HT1080 (cell line): ENCODE results near the gene CSHL1. TPM values are rescaled to one million over a fixed set of nuclear protein-coding genes. Genes with fewer than 3 reads are reported as not detected.

Source experiments
- DNase-seq: peaks from one replicate; pipeline ENCODE4 v3.0.0-alpha.2; 2015; ENCODE audit warnings: low read depth
- polyA plus RNA-seq, 2 experiments: library from polyadenylated mRNA; depleted of rRNA; stranded (reverse); fragments of >200 nt; gene quantifications; 2 replicates each; pipeline ENCODE4 v1.2.3, GENCODE V29; 2015
- total RNA-seq: library from RNA; depleted of rRNA; stranded (reverse); fragments of >200 nt; shearing (Covaris generic); gene quantifications from 2 replicates; pipeline ENCODE4 v1.2.3, GENCODE V29; 2014; rRNA removed

The CSHL1 gene
- total RNA-seq, result not detected in 2 replicates
- not detected in 2 replicates for polyA plus RNA-seq (2015; cell fraction: cytosol; rRNA removed)
- polyA plus RNA-seq (2015; cell fraction: nucleus; rRNA removed), result not detected in 2 replicates

DNA sequence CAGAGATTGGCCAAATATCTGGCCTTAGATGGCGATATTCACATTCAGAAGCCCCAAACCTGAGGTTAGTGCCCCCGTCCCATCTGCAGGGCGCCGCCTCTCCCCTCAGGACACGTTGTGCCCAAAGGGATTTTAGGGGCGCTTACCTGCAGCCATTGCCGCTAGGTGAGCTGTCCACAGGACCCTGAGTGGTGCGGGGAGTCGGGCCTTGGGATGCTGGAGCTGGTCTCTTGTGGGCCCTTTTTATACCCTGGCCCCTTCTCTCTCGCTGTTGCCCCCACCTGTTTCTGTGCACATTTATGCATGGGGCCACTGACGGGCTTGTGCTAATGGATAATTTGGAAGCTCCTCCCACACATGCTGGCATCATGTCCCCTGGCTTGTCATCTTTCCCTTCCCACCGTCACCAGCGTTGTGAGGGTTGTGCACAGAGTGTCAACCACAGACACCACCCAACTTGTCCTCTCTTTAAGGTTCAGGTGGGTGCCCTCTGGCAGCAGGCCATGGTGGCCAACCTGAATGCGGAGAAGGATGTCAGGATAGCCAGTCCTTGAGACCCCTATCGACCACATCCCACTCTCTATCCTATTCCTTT, at the start of gene CSHL1:
TSS of gene CSHL1 (minus strand) at position 218 of the 595 bp plus-strand sequence. CDS start at position 156, 62 bp downstream.
- DNase-seq, result no peak

DNA sequence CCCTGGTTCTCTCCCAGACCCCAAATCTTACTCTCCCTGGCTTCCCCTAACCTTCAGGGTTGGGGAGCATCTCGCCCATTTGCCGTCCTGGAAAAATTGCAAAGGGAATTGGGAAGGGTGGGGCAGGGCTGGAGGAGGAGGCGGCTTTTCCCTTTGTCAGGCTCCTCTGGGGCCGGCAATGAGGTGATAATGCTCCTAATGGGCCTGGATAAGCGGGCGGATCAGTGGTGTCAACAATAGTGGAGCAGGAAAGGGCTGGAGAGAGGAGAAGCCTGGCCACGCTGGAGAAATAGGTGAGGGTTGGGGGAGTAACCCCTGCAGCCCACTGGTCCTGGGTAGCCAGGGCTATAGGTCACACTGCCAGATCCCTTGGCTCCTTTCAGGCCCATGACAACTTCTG, 49.4 kb upstream of the CSHL1 start:
- DNase-seq, result no peak

DNA sequence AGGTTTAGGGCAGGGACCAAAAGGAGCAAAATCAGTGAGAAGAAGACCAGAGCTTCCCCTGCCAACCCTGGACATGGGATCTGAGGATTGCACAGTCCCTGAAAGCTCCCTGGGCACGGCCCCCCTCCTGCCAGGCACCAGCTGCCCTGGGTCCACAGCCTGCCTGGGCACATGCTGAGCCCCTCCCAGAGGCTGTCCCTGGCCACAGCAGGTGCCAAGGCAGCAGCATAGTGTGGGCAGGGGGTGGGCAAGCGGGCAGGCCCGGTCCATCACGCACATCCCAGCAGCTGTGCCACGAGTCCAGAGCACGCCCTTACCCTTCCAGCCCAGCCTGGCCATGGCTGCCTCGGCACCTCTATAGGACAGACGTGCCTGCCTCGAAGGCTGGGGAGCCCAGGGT, 48.9 kb upstream of the CSHL1 start:
- DNase-seq, result no peak

DNA sequence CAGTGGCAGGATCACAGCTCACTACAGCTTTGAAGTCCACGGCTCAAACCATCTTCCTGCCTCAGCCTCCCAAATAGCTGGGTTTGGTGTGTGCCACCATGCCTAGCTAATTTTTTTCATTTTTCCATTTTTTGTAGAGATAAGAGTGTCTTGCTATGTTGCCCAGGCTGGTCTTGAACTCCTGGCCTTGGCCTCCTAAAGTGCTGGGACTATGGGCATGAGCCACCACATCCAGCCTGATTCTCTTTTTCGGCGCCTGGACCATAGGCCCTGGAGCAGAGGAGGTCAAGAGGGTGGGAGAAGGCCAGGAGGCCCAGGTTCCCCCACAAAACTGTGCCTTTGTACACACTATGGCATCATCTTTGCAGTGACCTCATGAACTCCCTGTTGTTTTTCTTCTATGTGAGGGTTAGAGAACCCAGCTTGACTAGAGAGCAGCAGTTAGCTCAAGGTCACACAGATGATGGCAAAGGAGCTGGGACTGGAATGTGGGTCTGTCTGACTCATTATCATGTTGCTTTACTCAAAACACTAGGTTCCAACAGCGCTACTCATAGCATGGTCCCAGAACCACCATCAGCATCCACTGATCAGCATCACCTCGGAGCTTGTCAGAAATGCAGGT, 45.4 kb upstream of the CSHL1 start:
- peak; percentile 56 for DNase-seq

DNA sequence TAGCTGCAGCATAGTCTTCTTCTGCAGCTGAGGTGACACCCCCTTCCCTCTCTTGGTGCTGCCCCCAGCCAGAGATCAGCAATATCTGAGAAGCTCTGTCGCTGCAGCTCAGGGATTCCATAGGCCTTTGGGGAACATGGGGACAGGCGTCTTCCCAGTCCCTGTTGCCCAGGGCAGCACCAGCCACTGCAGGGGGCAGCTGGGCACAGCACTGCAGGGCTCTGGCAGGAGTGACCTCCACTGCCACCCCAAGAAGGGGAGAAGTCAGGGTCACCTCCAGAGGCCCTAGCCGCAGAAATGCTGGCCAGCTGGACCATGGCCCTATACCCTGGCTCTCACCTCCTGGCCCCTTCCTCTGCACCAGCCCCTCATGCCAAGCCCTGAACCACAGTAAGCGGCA, 44.7 kb upstream of the CSHL1 start:
- DNase-seq, result no peak

DNA sequence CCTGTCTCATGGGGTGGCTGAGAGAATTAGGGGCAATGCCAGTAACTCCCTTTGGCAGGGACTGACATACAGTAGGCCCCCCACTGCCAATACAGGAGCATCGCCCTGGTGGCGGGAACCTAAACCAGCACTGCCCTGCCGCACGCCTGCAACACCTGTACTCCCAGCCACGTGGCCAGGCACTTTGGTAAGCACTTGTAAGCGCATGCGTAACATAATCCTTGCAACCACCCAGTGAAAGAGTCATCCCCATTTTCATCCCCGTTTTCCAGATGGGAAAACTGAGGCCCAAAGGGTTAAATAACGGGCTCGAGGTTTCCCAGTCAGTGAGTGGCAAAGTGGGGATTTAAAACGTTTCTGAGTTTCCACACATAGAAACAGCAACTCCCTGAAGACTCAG, 44.2 kb upstream of the CSHL1 start:
- no peak for DNase-seq

DNA sequence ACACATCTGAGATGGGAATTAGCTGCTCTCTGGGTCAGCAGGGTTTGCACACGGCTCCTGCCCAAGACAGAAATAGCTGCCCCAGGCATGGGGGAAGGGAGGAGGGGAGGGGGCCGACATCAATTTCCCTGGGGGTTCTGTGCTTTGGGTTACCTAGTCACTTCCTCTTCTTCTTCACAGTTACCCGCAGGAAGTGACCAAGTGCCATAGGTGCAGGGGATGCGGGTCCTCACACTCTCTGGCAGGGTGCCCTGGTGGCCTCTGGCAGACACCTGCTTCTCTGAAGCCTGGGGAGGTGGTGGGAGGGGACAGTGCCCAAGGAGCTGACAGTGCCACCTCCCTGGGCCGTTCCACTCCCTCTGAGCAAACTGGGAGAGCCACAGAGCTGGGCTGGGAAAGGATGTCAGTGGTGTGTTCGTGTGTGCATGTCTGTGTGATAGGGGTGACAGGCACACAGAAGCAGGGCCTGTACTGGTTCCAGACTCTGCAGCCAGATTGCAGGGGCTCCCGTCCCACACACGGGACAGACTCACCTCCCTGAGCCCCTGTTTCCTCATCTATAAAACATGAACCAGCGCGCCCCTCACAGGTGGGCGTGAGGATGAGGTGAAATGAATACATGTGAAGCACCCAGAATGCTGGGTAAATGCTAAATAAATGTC, 43.5 kb upstream of the CSHL1 start:
- DNase-seq, result no peak

DNA sequence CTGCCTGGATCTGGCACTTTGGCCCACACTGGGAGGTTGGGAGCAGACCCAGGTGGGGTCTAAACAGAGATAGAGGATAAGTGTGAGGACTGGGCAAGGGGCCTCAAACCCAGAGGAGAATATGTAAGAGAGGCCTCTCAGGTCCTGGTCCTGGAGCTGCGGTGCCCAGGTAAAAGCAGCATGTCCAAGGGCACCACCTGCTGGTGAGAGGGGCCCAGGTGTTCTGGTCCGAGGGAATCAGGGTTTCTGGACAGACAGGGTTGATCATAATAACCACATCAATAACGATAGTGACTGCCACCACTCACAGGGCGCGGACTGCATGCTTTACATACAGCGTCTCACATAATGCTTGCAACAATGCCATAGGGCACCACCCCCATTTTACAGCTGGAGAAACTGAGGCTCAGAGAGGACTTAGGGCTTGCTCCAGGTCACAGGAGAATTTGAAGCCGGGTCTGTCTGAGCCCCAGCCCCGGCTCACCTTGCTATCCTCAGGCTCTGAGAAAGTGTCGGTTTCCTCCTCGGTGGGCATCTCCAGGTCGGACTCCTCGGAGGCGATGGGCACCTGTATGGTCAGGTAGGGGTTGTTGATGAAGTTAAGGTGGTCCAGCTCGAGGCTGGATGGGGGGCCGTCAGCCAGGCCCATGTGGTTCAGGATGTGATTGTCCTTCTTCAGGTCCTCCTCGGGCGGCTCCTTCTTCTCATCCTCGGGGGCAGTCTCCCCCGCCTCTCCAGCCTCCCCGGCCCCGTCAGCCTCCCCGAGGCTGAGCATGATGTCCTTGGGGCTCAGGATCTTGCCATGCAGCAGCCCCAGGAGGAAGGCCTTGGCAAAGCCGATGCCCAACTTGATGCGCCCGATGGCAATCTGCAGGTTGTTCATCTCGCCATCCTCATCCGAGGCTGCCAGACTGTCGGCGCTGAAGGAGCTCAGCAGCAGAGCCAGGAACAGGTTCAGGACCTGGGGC, 40.2 kb upstream of the CSHL1 start:
- no peak for DNase-seq

DNA sequence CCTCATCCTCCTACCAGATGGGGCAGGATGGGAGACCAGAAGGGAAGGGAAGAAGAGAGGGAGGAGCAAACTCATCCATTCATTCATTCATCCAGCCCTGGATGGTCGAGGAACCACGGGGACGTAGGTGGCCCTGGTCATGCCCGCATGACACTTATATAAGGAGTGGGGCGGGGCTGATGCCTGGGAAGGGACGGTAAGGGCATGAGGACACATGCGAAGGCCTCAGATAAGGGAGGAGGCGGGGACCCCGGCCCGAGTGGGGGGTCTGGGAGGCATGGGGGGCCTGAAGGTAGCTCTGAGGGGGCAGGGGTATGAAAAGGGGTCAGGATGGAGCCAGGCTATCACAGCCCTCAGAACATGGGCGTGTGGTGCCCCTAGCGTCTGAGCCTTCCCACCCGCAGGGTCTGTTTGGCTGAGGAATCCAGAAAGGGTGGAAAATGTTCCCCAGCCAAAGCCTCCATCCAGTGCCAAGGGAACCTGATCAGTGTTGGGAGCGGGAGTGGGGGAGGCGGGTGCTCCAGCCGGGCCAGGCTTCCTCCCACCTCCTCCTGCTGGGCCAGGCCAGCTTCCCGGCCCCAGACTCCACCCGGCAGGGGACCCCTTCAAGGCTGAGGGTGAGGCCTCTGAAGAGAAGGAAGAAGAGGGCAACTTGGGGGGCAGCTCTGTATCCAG, 38.7 kb upstream of the CSHL1 start:
- no peak for DNase-seq

DNA sequence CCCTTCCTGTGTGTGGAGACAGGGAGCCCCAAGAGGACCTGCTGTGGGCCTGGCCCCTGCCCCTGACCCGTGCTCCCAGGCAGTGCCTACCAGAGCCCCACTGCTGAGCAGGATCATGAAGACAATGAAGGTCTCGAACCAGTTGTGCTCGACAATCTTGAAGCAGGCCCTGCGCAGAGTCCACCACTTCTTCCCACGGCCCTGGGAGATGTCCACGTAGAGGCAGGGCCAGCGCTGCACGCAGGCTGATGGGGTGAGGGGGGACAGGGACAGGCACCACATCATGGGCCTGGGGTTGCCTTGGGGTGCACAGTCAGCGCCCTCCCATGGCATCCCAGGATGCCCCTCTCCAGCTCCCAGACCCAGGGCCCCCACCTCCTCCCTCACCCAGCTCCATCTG, 37.5 kb upstream of the CSHL1 start:
- no peak for DNase-seq

DNA sequence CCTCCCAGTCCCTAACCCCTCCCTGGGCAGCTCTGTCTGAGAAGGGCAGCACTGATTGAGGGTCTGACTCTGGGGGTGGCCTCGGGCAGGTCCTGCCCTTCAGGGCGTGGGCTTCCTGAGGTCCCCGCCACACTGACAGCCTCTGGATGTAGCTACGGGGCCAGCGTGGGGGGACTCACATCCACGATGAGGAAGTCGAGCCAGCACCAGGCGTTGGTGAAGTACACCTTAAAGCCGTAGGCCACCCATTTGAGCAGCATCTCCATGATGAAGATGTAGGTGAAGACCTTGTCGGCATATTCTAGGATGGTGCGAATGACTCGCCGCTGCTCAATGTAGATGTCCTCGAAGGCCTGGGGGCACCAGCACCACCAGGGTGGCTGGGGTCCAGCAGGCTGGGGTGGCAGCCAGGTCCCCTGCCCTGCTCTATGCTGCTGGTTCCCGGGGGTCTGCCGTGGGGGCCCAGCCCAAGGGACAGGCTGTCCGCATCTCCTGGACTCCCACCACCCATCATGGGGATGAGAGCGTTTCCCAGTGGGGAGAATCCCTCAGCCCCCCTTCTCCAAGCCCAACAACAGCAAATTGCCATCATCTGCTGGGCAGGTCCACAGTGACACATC, 36.8 kb upstream of the CSHL1 start:
- DNase-seq, result no peak

DNA sequence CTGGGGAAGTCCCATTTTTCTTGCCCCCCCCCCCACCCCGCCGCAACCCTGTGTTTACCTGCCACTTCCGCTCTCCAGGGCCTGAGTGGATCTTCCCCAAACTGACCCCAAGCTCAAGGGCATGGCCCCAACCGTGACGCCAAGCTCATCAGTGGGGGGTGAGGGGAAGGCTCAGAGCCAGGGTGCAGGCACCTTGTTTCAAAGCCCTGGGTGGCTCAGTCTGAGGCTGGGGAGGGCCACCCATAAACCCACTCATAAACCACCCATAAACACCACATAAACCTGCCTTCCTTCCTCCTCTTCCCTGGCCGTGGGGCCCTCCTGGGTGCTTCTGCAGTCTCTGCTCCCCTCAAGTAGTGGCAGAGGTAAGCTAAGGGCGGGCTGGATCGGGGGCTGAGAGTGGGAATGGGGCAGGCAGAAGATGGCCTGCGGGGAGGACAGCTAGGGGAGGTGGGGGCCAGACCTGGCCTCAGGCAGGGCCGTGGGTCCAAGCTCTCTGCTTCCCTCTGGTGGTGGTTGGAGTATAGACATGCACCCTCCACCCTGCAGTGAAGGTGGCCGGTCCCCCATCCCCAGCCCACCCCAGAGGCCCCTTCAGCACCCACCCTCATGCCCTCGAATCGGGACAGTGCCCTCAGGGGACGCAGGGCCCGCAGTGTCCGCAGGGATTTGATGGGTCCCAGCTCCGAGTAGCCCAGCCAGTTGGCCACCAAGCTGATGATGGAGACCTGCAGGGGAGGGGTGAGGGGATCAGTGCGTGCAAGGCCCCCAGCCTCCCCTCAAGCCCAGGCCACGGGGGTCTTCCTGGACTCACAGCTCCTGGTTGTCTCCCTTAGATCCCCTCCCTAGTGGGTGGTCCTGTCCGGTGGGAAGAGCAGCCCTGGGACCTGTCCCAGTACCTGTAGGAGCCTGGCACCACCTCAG, 35.6 kb upstream of the CSHL1 start:
- no peak for DNase-seq

DNA sequence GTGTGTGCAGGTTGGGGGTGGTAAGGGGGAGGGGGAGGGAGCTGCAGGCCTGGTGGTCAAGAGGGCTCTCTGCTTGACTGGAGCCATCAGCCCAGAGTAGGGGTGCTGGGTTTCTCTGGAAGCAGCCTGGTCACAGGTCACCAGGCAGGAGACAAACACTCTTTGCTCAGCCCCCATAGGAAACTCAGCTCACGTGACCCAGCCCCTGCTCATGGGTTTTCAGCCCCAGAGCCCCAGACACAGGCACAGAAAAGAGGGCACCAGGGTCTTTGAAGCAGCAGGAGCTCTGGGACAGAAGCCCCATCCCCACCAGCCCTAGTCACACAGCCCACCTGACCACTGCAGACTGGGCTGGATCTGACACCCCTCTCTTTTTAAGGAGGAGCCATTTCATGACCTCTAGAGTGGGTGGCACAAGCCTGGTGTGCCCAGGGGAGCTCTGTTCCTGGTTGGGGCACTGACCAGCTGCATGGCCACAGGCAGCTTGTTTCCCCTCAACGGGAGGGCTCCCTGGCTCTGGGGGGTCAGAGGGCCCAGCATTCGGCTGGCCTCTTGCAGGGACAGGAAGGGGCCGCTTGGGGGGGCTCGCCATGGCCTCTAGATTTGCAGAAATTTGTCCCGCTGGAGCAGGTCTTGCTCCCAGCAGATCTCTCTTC, 34.9 kb upstream of the CSHL1 start:
- no peak for DNase-seq

DNA sequence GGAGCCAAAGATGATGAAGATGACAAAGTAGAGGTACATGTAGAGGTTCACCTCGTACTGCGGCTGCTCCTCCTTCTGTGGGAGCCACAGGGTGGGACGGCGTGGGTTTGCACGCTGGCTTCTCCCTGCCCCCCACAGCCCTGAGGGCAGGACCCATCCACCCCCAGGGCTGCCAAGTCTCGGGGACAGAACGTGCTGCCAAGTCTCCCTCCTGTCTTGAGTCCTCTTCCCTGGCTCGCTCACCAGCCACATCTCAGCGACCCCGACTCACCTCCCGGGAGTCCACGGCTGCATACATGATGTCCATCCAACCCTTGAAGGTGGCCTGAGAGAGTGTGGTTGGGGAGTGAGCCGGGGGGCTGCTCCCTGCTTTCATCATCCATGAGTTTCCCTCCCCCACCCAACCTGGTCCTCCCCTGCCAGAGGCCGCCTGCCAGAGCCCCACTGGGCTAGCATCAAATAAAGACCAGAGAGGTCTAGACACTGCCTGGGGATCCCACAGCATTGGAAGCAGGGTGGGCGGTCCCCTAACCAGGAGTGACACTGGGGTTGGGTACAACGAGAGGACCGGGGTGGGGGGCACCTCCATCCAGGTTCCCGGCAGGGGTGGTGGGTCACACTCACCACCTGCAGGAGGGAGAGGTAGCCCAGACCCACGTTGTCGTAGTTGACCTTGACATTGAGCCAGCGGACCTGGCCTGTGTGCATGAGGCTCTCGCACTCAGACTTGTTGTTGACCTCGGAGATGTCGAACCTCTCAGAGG, 33.9 kb upstream of the CSHL1 start:
- no peak for DNase-seq

DNA sequence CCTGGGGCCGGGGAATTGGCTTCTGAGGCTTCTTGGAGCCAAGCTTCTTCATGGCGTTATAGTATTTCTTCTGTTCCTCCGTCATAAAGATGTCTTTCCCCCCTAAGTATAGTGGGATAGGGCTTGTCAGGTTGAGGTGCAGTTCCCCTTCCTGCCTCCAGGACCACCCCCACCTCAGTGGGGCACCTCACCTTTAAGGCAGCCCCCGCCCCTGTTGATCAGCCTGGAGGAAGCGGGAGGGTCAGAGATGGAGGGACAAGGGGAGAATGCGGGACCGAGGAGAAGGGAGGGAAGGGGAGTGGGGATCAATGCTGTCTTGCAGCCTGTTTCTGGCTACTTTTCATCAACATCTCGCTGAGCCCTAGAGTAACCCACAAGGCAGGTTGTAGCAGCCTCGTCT, 32.7 kb upstream of the CSHL1 start:
- DNase-seq, result no peak

DNA sequence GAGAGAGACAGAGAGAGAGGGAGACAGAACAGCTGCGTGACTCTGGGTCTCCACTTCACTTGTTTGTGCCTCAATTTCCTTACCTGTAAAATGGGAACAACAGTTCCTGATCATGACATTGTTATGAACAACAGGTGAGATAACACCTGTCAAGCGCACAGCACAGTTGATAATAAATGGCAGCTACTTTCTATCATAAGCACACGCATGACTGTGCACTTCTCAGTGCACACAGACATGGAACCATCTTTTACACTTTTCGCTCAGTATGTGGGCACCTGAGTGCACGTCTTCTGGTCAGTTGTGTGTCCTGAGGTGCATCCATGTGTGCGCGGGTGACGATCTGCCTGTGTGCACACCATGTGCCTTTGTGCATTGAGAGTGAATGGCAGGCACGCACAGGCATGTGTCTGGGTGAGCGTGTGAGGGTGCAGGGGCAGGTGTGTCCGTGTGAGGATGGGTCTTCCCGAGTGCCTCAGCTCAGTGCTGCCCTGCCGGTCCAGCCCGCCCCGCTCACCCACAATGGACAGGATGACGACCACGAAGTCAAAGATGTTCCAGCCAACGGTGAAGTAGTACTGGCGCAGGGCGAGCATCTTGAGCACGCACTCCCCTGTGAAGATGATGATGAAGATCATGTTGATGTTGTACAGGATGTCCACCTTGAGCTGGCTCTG, 31.4 kb upstream of the CSHL1 start:
- DNase-seq, result no peak

DNA sequence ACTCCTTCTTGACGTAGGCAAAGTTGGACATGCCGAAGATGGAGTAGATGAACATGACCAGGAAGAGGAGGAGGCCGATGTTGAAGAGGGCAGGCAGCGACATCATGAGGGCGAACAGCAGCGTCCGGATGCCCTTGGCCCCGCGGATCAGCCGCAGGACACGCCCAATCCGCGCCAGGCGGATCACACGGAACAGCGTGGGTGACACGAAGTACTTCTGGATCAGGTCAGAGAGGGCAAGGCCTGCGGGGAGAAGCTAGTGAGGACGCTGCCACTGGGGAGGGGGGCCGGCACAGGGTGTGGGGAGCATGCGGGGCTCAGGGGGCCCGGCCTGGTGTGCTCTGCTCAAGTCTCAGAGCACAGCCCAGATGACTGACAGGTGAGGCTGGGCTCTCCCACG, 30.7 kb upstream of the CSHL1 start:
- DNase-seq, result no peak

DNA sequence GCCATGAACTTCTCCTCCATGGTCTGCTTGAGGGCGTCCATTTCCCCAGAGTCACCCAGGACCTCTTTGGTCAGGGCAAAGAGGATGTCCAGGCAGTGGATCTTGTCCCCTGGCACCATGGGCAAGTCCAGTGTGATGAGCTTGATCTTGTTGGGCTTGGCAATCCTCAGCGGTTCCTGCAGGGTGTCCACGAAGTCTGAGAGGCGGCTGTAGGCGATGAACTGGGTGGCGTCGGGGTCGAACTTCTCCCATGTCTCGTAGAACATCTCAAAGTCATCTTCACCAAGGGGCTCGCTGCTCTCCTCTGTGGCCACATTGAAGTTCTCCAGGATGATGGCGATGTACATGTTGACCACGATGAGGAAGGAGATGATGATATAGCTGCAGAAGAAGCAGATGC, 30.1 kb upstream of the CSHL1 start:
- no peak for DNase-seq
